Mucosa of stomach (tissue), 1 donor: Measurements from ENCODE around the gene NECAP2.
"Not testable (repeated sequence)": the region's sequence is repeated elsewhere in the genome, so short reads cannot be mapped to it uniquely, and the experiment has no call there.

Experiments used
- H3K27me3 ChIP-seq: one replicate; pipeline ENCODE4 v1.7.0; 2013; ENCODE audit warnings: mild to moderate bottlenecking, low read length; ENCODE audit not compliant: control insufficient read depth, insufficient read depth
- H3K36me3 ChIP-seq: one replicate; pipeline ENCODE4 v1.7.0; 2013; ENCODE audit warnings: low read length; ENCODE audit not compliant: control insufficient read depth, insufficient read depth
- H3K4me1 ChIP-seq: one replicate; pipeline ENCODE4 v1.7.0; 2013; ENCODE audit warnings: mild to moderate bottlenecking, low read length; ENCODE audit not compliant: control insufficient read depth, insufficient read depth
- H3K4me3 ChIP-seq: one replicate; pipeline ENCODE4 v1.7.0; 2013; ENCODE audit warnings: low read length
- H3K9ac ChIP-seq: one replicate; pipeline ENCODE4 v1.7.0; 2013; ENCODE audit warnings: mild to moderate bottlenecking, low read length, moderate library complexity
- H3K9me3 ChIP-seq: one replicate; pipeline ENCODE4 v1.7.0; 2013; ENCODE audit warnings: mild to moderate bottlenecking, low read length, moderate library complexity; ENCODE audit not compliant: control insufficient read depth
- donor health status: Pancreatic carcinoma.

The NECAP2 gene

GRCh38 chr1:16449666-16450065 lies 9.1 kb downstream of the NECAP2 start:
- peaks cover 25% of the 10 kb centered on the region for H3K36me3 ChIP-seq
- no peak overlapping the region for H3K4me3 ChIP-seq
- no peaks in the 10 kb centered on the region for H3K4me1 ChIP-seq
- H3K9me3 ChIP-seq = no peaks in the 10 kb centered on the region
- H3K9ac ChIP-seq = no peak overlapping the region
- no peaks in the 10 kb centered on the region for H3K27me3 ChIP-seq

GRCh38 chr1:16450863-16451481 lies 10.4 kb downstream of the NECAP2 start:
- H3K4me1 ChIP-seq = no peaks in the 10 kb centered on the region
- H3K36me3 ChIP-seq = peaks cover 25% of the 10 kb centered on the region

GRCh38 chr1:16451841-16452528 lies 11.5 kb downstream of the NECAP2 start:
- Histone ChIP-seq H3K36me3 (peaks cover 25% of the 10 kb centered on the region), H3K27me3 (no peaks in the 10 kb centered on the region), H3K4me1 (no peaks in the 10 kb centered on the region), H3K4me3 (no peak overlapping the region), H3K9ac (no peak overlapping the region), H3K9me3 (no peaks in the 10 kb centered on the region)

More at GRCh38 chr1:16450863-16451481, 10.4 kb downstream of the NECAP2 start:
- H3K9me3 ChIP-seq = no peaks in the 10 kb centered on the region
- H3K27me3 ChIP-seq = no peaks in the 10 kb centered on the region
- H3K9ac ChIP-seq = no peak overlapping the region
- no peak overlapping the region for H3K4me3 ChIP-seq

- not testable (repeated sequence) for H3K9me3 ChIP-seq, H3K4me3 ChIP-seq, H3K4me1 ChIP-seq, H3K9ac ChIP-seq, H3K27me3 ChIP-seq
- peaks cover 14% of the 10 kb centered on the region for H3K36me3 ChIP-seq
Observed at GRCh38 chr1:16454909-16455308, 14.4 kb downstream of the NECAP2 start.

- H3K4me1 ChIP-seq, H3K9me3 ChIP-seq, H3K9ac ChIP-seq, H3K27me3 ChIP-seq, H3K4me3 ChIP-seq: not testable (repeated sequence)
- H3K36me3 ChIP-seq = peaks cover 14% of the 10 kb centered on the region
Observed at GRCh38 chr1:16456151-16456550, 15.6 kb downstream of the NECAP2 start.

- H3K4me3 ChIP-seq = no peak overlapping the region
- peaks cover 13% of the 10 kb centered on the region for H3K36me3 ChIP-seq
- H3K9me3 ChIP-seq = no peaks in the 10 kb centered on the region
- no peaks in the 10 kb centered on the region for H3K4me1 ChIP-seq
- no peaks in the 10 kb centered on the region for H3K27me3 ChIP-seq
- H3K9ac ChIP-seq = no peak overlapping the region
Observed at GRCh38 chr1:16458831-16459230, 18.3 kb downstream of the NECAP2 start.

GRCh38 chr1:16459352-16459925 lies 18.9 kb downstream of the NECAP2 start:
- Histone ChIP-seq H3K36me3 (peaks cover 13% of the 10 kb centered on the region), H3K9ac (no peak overlapping the region), H3K27me3 (no peaks in the 10 kb centered on the region), H3K9me3 (no peaks in the 10 kb centered on the region), H3K4me3 (no peak overlapping the region), H3K4me1 (no peaks in the 10 kb centered on the region)

GRCh38 chr1:16461681-16462080 lies 21.2 kb downstream of the NECAP2 start:
- Histone ChIP-seq H3K4me1 (no peaks in the 10 kb centered on the region), H3K36me3 (peaks cover 13% of the 10 kb centered on the region), H3K9ac (no peak overlapping the region), H3K4me3 (no peak overlapping the region), H3K27me3 (no peaks in the 10 kb centered on the region), H3K9me3 (no peaks in the 10 kb centered on the region)

GRCh38 chr1:16462773-16463330 lies 22.3 kb downstream of the NECAP2 start:
- H3K36me3 ChIP-seq = peaks cover 13% of the 10 kb centered on the region
- H3K4me3 ChIP-seq = no peak overlapping the region
- H3K9ac ChIP-seq = no peak overlapping the region
- H3K4me1 ChIP-seq = no peaks in the 10 kb centered on the region
- H3K27me3 ChIP-seq = no peaks in the 10 kb centered on the region
- H3K9me3 ChIP-seq = no peaks in the 10 kb centered on the region

GRCh38 chr1:16464917-16465625 lies 24.5 kb downstream of the NECAP2 start:
- Histone ChIP-seq H3K27me3 (no peaks in the 10 kb centered on the region), H3K9me3 (no peaks in the 10 kb centered on the region), H3K36me3 (peaks cover 5% of the 10 kb centered on the region), H3K9ac (no peak overlapping the region), H3K4me3 (no peak overlapping the region), H3K4me1 (no peaks in the 10 kb centered on the region)

- Histone ChIP-seq H3K4me1 (no peaks in the 10 kb centered on the region), H3K9me3 (no peaks in the 10 kb centered on the region), H3K27me3 (no peaks in the 10 kb centered on the region), H3K4me3 (no peak overlapping the region), H3K9ac (no peak overlapping the region), H3K36me3 (no peaks in the 10 kb centered on the region)
Observed at GRCh38 chr1:16468558-16468957, 28.0 kb downstream of the NECAP2 start.
